Lung (tissue), 12 donors: ENCODE measurements around the gene C4orf50. TPM values are rescaled to one million over a fixed set of nuclear protein-coding genes. Genes with fewer than 3 reads are reported as not detected.

Experiments
- ATAC-seq: fragments of 200-7000 bp; cut with Tn5 transposase; one replicate; pipeline ENCODE4 v1.9.1; 2020; ENCODE audit warnings: moderate number of reproducible peaks; ENCODE audit not compliant: insufficient read depth, low FRiP score
- DNase-seq, 3 donors: peaks; one replicate each; pipeline ENCODE4 v3.0.0-alpha.2; 2013 to 2017
- H3K27ac ChIP-seq, 2 donors: one replicate each; pipeline ENCODE4 v1.5.1; 2013; ENCODE audit warnings: mild to moderate bottlenecking in 2 of 2, moderate library complexity in 2 of 2, control low read depth in 1 of 2, inconsistent platforms in 1 of 2, low read depth in 1 of 2, low read length in 1 of 2
- H3K27me3 ChIP-seq, 3 donors: one replicate each; pipeline ENCODE4 v1.5.1; 2013; ENCODE audit warnings: low read length in 2 of 3; ENCODE audit not compliant: control insufficient read depth in 3 of 3, insufficient read depth in 3 of 3
- H3K36me3 ChIP-seq, 4 donors: one replicate each; pipeline ENCODE4 v1.5.1; 2013; ENCODE audit warnings: low read length in 4 of 4, mild to moderate bottlenecking in 1 of 4, moderate library complexity in 1 of 4; ENCODE audit not compliant: control insufficient read depth in 4 of 4, insufficient read depth in 4 of 4
- H3K4me1 ChIP-seq, 5 donors: one replicate each; pipeline ENCODE4 v1.5.1; 2013; ENCODE audit warnings: low read length in 5 of 5, mild to moderate bottlenecking in 2 of 5, moderate library complexity in 1 of 5; ENCODE audit not compliant: control insufficient read depth in 5 of 5, insufficient read depth in 5 of 5
- H3K4me3 ChIP-seq: one replicate; pipeline ENCODE4 v1.5.1; 2013; ENCODE audit warnings: mild to moderate bottlenecking, control low read depth, moderate library complexity
- H3K9ac ChIP-seq, 2 donors: one replicate each; pipeline ENCODE4 v1.5.1; 2013; ENCODE audit warnings: low read length in 2 of 2, control low read depth in 1 of 2; ENCODE audit not compliant: insufficient read depth in 1 of 2
- H3K9me3 ChIP-seq, 4 donors: one replicate each; pipeline ENCODE4 v1.5.1; 2013; ENCODE audit warnings: low read length in 3 of 4, mild to moderate bottlenecking in 1 of 4, moderate library complexity in 1 of 4; ENCODE audit not compliant: control insufficient read depth in 4 of 4, insufficient read depth in 3 of 4
- CTCF ChIP-seq: IDR thresholded peaks from 2 replicates; pipeline ENCODE4 v1.5.1; 2012; ENCODE audit warnings: mild to moderate bottlenecking; ENCODE audit errors: control extremely low read depth, extremely low read depth
- WGBS, 2 donors: extraction: QIAGEN DNeasy Blood & Tissue Kit; methylation state at CpG; one replicate each; pipeline ENCODE4 v1.1.7; 2013; 5-methylcytosine and 5-hydroxymethylcytosine counted together
- polyA plus RNA-seq, 2 donors: library from polyadenylated mRNA; stranded (reverse); fragments of 200-250 nt; gene quantifications; one replicate each; pipeline ENCODE4 v1.2.1, GENCODE V29; 2013
- total RNA-seq, 2 donors: library from RNA; depleted of rRNA in 1 of 2; stranded (reverse); fragments of >200 nt in 1 of 2; gene quantifications; one replicate each; pipeline ENCODE4 v1.2.1, GENCODE V29; 2014 to 2021
- donor health status: control.
- donor health status: control.
- donor health status: Bipolar disorder and iron deficiency.
- donor health status: healthy.
- donor health status: DM: yes; HTN: yes; CAD: no.

The C4orf50 gene
- total and polyA plus RNA-seq, 4 donors, result 0.02 to 0.04 (median 0.03) TPM

- H3K9ac ChIP-seq, result no peak overlapping the region
- WGBS, 2 donors, result 37 to 44% methylated on average over 4 of the region's 4 CpGs
- H3K4me1 ChIP-seq, result peaks cover 0 to 3% (median 0%) of the 10 kb centered on the region in 5 donors
- peaks cover 0 to 6% (median 0%) of the 10 kb centered on the region in 4 donors for H3K9me3 ChIP-seq
- H3K27ac ChIP-seq, result no peak overlapping the region
- DNase-seq (peak in 1 of 3 donors; percentile 39), ATAC-seq (no peak)
- H3K27me3 ChIP-seq, result peaks cover 0 to 13% (median 4%) of the 10 kb centered on the region in 3 donors
- no peak for TF ChIP-seq CTCF
- no peak overlapping the region for H3K4me3 ChIP-seq
- no peaks in the 10 kb centered on the region for H3K36me3 ChIP-seq
Observed at GRCh38 chr4:5881340-5881739, 136.9 kb downstream of the C4orf50 start.

- H3K9me3 ChIP-seq, result peaks cover 0 to 6% (median 0%) of the 10 kb centered on the region in 4 donors
Observed at GRCh38 chr4:5878359-5878758, 139.9 kb downstream of the C4orf50 start.

GRCh38 chr4:5877392-5877791, 140.8 kb downstream of the C4orf50 start:
- no peak overlapping the region for H3K9ac ChIP-seq
- no peaks in the 10 kb centered on the region for H3K27me3 ChIP-seq
- H3K4me3 ChIP-seq, result no peak overlapping the region
- no peak for DNase-seq
- WGBS, 2 donors, result 81 to 87% methylated on average over 9 of the region's 9 CpGs
- no peak overlapping the region for H3K27ac ChIP-seq
- H3K36me3 ChIP-seq, result no peaks in the 10 kb centered on the region
- TF ChIP-seq CTCF, result no peak
- no peak for ATAC-seq
- H3K9me3 ChIP-seq, result peaks cover 0 to 6% (median 0%) of the 10 kb centered on the region in 4 donors
- H3K4me1 ChIP-seq, result peaks cover 0 to 3% (median 0%) of the 10 kb centered on the region in 5 donors

More at GRCh38 chr4:5878359-5878758, 139.9 kb downstream of the C4orf50 start:
- DNase-seq (no peak), ATAC-seq (no peak)
- 85 to 86% methylated on average over 6 of the region's 6 CpGs for WGBS, 2 donors
- Histone ChIP-seq H3K27ac (no peak overlapping the region), H3K9ac (no peak overlapping the region), H3K27me3 (no peaks in the 10 kb centered on the region), H3K36me3 (no peaks in the 10 kb centered on the region), H3K4me1 (peaks cover 0 to 3% (median 0%) of the 10 kb centered on the region in 5 donors), H3K4me3 (no peak overlapping the region)
- no peak for TF ChIP-seq CTCF

GRCh38 chr4:5874811-5875449, 143.3 kb downstream of the C4orf50 start:
- no peak for TF ChIP-seq CTCF
- ATAC-seq (no peak), DNase-seq (no peak)
- Histone ChIP-seq H3K27me3 (no peaks in the 10 kb centered on the region), H3K9me3 (peaks cover 0 to 8% (median 0%) of the 10 kb centered on the region in 4 donors), H3K4me1 (peaks cover 0 to 10% (median 3%) of the 10 kb centered on the region in 5 donors), H3K27ac (no peak overlapping the region), H3K9ac (no peak overlapping the region), H3K4me3 (no peak overlapping the region), H3K36me3 (no peaks in the 10 kb centered on the region)
- 54 to 57% methylated on average over 6 of the region's 6 CpGs for WGBS, 2 donors
